Measurements from ENCODE around the gene RBM45. TPM values are rescaled to one million over a fixed set of nuclear protein-coding genes. Genes with fewer than 3 reads are reported as not detected.

RBM45 gene
- total RNA-seq, 2 experiments from 2014 or later: 13.2 to 18.1 TPM

DNA sequence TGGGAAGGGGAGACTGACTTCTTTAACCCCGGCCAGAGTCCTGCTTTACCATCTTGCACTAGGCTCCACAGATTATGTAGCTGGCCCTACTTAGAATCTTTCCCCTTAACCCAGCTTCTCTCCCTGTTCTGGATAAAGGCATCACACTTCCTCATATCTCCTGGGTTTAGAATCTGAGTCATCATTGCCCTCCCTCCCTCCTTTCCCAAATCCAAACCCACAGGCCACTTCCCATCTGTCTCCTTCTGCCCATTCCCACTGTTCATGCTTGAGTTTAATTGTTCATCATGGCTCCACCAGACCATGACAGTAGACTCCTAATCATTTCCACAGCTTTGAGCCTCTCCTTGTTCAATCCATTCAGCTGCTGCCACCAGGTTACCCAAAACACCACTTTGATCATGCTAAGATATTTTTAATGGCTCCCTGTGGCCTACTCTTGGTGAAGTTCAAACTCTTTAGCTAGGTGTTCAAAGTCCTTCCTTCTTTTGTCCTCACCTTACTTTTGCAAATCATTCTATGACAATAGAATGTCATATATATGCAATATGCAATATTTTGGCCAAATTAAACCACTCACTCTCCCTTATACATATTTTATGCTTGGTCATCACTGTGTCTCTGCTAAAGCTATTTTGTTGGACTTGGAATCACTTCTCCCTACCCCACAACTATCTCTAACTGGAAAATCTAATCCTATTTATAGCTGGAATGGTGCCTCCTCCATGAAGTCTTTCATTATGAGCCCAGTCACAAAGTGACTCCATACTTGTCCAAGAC lies 45.2 kb upstream of the RBM45 start:
- Histone ChIP-seq H4K20me1 (ENCODE audit: insufficient read depth, low read length) (no peaks in the 10 kb centered on the region), H3K9me2 (ENCODE audit: insufficient read depth, low read length) (no peaks in the 10 kb centered on the region), H3K27ac (ENCODE audit: low read depth, low read length, poor library complexity, severe bottlenecking) (no peak overlapping the region), H3K4me1 (ENCODE audit: insufficient read depth, low read length, poor library complexity, severe bottlenecking) (no peaks in the 10 kb centered on the region), H3K4me3 (ENCODE audit: low read depth, low read length, poor library complexity, severe bottlenecking) (no peak overlapping the region), H3K36me3 (ENCODE audit: insufficient read depth, low read length) (no peaks in the 10 kb centered on the region), H3K79me2 (ENCODE audit: insufficient read depth, low read depth, low read length) (no peaks in the 10 kb centered on the region), H3K9me3 (ENCODE audit: low read length) (no peaks in the 10 kb centered on the region), H3K4me2 (ENCODE audit: low read length) (no peak overlapping the region), H2AFZ (ENCODE audit: low read length) (no peak overlapping the region)
- no peak for DNase-seq (ENCODE audit: low spot score)
- intact Hi-C loops (cut with micrococcal nuclease; ENCODE audit: unreplicated experiment): no loop called here
- ChIA-PET CTCF (ENCODE audit: unreplicated experiment) (no interaction called here), POLR2A (no interaction called here)
- BruUV-seq (replicated peaks): no TSS peak
- TF ChIP-seq, protein P1, sequence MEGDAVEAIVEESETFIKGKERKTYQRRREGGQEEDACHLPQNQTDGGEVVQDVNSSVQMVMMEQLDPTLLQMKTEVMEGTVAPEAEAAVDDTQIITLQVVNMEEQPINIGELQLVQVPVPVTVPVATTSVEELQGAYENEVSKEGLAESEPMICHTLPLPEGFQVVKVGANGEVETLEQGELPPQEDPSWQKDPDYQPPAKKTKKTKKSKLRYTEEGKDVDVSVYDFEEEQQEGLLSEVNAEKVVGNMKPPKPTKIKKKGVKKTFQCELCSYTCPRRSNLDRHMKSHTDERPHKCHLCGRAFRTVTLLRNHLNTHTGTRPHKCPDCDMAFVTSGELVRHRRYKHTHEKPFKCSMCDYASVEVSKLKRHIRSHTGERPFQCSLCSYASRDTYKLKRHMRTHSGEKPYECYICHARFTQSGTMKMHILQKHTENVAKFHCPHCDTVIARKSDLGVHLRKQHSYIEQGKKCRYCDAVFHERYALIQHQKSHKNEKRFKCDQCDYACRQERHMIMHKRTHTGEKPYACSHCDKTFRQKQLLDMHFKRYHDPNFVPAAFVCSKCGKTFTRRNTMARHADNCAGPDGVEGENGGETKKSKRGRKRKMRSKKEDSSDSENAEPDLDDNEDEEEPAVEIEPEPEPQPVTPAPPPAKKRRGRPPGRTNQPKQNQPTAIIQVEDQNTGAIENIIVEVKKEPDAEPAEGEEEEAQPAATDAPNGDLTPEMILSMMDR (conservative IDR thresholded peaks at IDR 0.05; ENCODE audit: low read length): no peak
- TF ChIP-seq EZH2phosphoT487 (IDR thresholded peaks at IDR 0.05; ENCODE audit: borderline replicate concordance, low read depth, low read length): no peak

DNA sequence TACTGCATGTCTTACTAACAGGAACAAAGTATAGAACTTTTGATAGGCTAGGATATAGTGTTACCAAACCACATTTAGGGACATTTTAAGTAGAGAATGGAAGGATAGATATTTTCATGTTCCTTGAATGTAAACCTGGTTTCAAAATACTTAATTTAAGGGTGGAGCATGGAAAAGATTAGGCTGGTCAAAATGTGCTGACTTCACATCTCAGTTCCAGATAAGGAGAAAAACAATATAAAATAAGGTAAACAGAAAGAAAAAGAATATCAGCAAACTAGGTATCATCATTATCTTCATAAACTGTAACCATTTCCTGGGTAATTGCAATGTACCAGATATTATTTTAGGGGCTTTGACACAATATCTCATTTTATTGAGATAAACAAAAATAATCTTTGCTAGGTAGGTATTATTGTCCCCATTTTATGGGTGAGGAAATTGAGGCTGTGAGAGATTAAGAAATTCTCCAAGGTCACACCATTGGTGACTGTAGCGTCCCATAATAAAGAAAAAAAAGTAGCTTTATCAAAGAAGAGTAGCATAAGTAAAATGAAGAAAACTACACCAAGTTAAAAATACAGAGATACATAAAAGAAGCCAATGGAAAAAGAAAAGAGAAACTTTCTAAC lies 43.3 kb upstream of the RBM45 start:
- no peak overlapping the region for H3K4me2 ChIP-seq (ENCODE audit: low read length)
- BruUV-seq (replicated peaks): no TSS peak
- intact Hi-C loops (cut with micrococcal nuclease; ENCODE audit: unreplicated experiment): no loop called here
- ChIA-PET POLR2A (no interaction called here), CTCF (ENCODE audit: unreplicated experiment) (no interaction called here)
- no peak overlapping the region for H3K4me3 ChIP-seq (ENCODE audit: low read depth, low read length, poor library complexity, severe bottlenecking)
- no peak for DNase-seq (ENCODE audit: low spot score)
- H3K4me1 ChIP-seq (ENCODE audit: insufficient read depth, low read length, poor library complexity, severe bottlenecking): no peaks in the 10 kb centered on the region
- no peak overlapping the region for H3K27ac ChIP-seq (ENCODE audit: low read depth, low read length, poor library complexity, severe bottlenecking)
- H2AFZ ChIP-seq (ENCODE audit: low read length): no peak overlapping the region
- H3K79me2 ChIP-seq (ENCODE audit: insufficient read depth, low read depth, low read length): no peaks in the 10 kb centered on the region
- H3K9me3 ChIP-seq (ENCODE audit: low read length): no peaks in the 10 kb centered on the region
- TF ChIP-seq EZH2phosphoT487 (IDR thresholded peaks at IDR 0.05; ENCODE audit: borderline replicate concordance, low read depth, low read length): no peak
- TF ChIP-seq, protein P1 (conservative IDR thresholded peaks at IDR 0.05; ENCODE audit: low read length): no peak
- no peaks in the 10 kb centered on the region for H4K20me1 ChIP-seq (ENCODE audit: insufficient read depth, low read length)
- H3K9me2 ChIP-seq (ENCODE audit: insufficient read depth, low read length): no peaks in the 10 kb centered on the region
- H3K36me3 ChIP-seq (ENCODE audit: insufficient read depth, low read length): no peaks in the 10 kb centered on the region

DNA sequence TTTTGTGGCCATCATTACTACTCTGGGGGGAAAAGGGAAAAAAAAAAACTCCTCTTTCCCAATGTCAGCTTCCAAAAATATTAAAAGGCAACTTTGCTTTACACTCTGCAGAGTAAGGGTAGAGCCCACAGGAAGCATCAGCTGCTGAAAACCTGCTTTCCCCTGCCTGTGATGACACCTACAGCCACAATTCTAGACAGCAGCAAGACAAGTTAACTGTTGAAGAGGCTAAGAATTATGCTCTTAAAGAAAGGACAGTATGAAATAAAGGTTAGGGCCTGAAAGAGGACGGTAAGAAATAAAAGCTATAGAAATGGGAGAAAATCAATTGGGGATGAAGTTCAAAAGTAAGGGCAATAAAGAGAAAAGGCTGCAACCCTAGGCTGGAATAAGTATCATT lies 42.7 kb upstream of the RBM45 start:
- Histone ChIP-seq H4K20me1 (ENCODE audit: insufficient read depth, low read length) (no peaks in the 10 kb centered on the region), H3K9me3 (ENCODE audit: low read length) (no peaks in the 10 kb centered on the region), H3K4me2 (ENCODE audit: low read length) (no peak overlapping the region), H3K79me2 (ENCODE audit: insufficient read depth, low read depth, low read length) (no peaks in the 10 kb centered on the region), H3K27ac (ENCODE audit: low read depth, low read length, poor library complexity, severe bottlenecking) (no peak overlapping the region), H3K9me2 (ENCODE audit: insufficient read depth, low read length) (no peaks in the 10 kb centered on the region), H2AFZ (ENCODE audit: low read length) (no peak overlapping the region), H3K4me1 (ENCODE audit: insufficient read depth, low read length, poor library complexity, severe bottlenecking) (no peaks in the 10 kb centered on the region), H3K4me3 (ENCODE audit: low read depth, low read length, poor library complexity, severe bottlenecking) (no peak overlapping the region), H3K36me3 (ENCODE audit: insufficient read depth, low read length) (no peaks in the 10 kb centered on the region)
- POLR2A ChIA-PET: no interaction called here
- DNase-seq (ENCODE audit: low spot score): no peak
- intact Hi-C loops (cut with micrococcal nuclease; ENCODE audit: unreplicated experiment): no loop called here
- BruUV-seq (replicated peaks): no TSS peak
- CTCF ChIA-PET (ENCODE audit: unreplicated experiment): no interaction called here
- TF ChIP-seq, protein P1 (conservative IDR thresholded peaks at IDR 0.05; ENCODE audit: low read length): no peak
- no peak for TF ChIP-seq EZH2phosphoT487 (IDR thresholded peaks at IDR 0.05; ENCODE audit: borderline replicate concordance, low read depth, low read length)

Data from OCI-LY7 (cell line).